ENCODE results near the gene FZD10.

The FZD10 gene

DNA sequence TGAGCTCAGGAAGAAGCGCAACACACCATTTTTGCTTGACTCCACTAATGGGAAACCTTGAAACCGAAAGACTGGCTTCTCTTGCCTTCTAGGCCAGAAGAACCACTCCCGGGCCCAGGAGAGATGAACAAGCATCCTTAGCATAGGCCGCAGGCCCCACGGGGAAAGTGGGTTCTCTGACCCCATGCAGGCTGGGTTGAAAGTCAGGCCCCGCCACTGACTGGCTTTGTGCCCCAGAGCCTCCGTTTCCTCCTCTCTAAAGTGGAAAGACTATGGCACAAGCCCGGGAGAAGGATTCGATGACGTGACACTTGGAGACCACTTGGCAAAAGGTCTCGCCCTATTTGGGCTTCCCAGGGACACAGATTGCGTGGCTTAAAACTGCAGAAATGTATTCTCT, 9.9 kb upstream of the FZD10 start:
- H3K4me3 ChIP-seq (ENCODE audit: control insufficient read depth, low read depth, low read length), result no peak overlapping the region
- DNase-seq (ENCODE audit: low read depth), result no peak
- no peak for TF ChIP-seq CTCF (IDR thresholded peaks at IDR 0.05; ENCODE audit: control insufficient read depth, insufficient read depth, low read depth, low read length, missing control alignments)

GRCh38 chr12:130153803-130154202, 8.5 kb upstream of the FZD10 start:
- no peak for TF ChIP-seq CTCF (IDR thresholded peaks at IDR 0.05; ENCODE audit: control insufficient read depth, insufficient read depth, low read depth, low read length, missing control alignments)
- no peak for DNase-seq (ENCODE audit: low read depth)
- H3K4me3 ChIP-seq (ENCODE audit: control insufficient read depth, low read depth, low read length), result no peak overlapping the region

GRCh38 chr12:130154276-130155070, 7.8 kb upstream of the FZD10 start:
- no peak for TF ChIP-seq CTCF (IDR thresholded peaks at IDR 0.05; ENCODE audit: control insufficient read depth, insufficient read depth, low read depth, low read length, missing control alignments)
- no peak for DNase-seq (ENCODE audit: low read depth)

DNA sequence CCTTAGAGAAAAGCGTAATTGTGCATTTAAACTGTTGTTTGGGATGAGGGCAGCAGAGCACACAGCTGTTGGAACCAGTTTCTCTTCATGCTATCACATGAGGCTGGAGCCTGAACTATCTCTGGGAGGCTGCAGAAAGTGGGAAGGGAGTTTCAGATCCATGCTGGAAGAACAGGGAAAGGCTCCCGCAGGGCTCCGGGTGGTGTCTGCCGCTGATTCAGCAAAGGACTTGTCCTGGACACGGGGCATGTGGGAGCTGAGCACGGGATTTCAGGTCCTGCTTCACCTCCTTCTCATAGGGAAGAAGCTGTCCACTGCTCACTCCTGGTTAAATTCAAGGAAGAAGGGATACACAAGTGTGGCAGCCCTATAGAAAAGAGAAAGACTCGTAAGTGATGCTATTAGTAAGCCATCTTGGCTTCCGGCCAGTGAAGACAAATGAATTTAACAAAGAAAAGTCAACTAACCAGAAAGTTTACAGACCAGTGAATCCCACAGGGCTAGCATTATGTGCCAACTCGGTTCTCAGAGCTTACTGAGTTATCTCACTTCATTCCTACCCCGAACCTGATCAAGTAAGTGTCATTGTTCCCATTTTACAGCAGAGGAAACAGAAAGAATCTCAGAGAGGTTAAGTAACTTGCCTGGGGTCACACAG, 6.7 kb upstream of the FZD10 start:
- no peak for DNase-seq (ENCODE audit: low read depth)
- no peak for TF ChIP-seq CTCF (IDR thresholded peaks at IDR 0.05; ENCODE audit: control insufficient read depth, insufficient read depth, low read depth, low read length, missing control alignments)
- H3K4me3 ChIP-seq (ENCODE audit: control insufficient read depth, low read depth, low read length), result no peak overlapping the region

More at GRCh38 chr12:130154276-130155070, 7.8 kb upstream of the FZD10 start:
- no peak overlapping the region for H3K4me3 ChIP-seq (ENCODE audit: control insufficient read depth, low read depth, low read length)

GRCh38 chr12:130156652-130157275, 5.5 kb upstream of the FZD10 start:
- DNase-seq (ENCODE audit: low read depth), result no peak
- no peak overlapping the region for H3K4me3 ChIP-seq (ENCODE audit: control insufficient read depth, low read depth, low read length)
- no peak for TF ChIP-seq CTCF (IDR thresholded peaks at IDR 0.05; ENCODE audit: control insufficient read depth, insufficient read depth, low read depth, low read length, missing control alignments)

- H3K4me3 ChIP-seq (ENCODE audit: control insufficient read depth, low read depth, low read length), result no peak overlapping the region
- no peak for DNase-seq (ENCODE audit: low read depth)
- TF ChIP-seq CTCF (IDR thresholded peaks at IDR 0.05; ENCODE audit: control insufficient read depth, insufficient read depth, low read depth, low read length, missing control alignments), result no peak
These were observed 4.1 kb upstream of the FZD10 start for GRCh38 chr12:130157998-130158753.
